Measurements from ENCODE around the gene WFIKKN2.

DNA sequence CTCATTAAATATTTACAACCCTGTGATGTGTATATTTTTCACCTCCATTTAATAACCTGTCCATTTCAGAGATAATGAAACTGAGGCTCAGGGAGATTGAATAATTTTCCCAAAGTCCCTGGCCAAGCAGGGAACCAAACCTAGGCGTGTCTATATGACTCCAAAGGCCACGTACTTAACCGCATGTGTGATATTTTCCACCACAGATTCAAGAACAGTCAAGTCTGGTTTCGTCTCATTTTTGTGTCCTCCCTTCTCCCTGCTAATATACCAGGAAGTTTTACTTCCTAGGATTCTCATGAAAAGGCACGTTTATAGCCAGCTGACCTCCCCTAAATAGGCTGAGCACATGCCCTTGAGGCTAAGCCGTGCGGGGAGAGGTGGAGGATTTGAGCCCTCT lies 15.3 kb downstream of the WFIKKN2 start:
- no peak for TF ChIP-seq EZH2 (IDR thresholded peaks at IDR 0.05; ENCODE audit: low read length, missing control alignments)
- TF ChIP-seq, protein P1, sequence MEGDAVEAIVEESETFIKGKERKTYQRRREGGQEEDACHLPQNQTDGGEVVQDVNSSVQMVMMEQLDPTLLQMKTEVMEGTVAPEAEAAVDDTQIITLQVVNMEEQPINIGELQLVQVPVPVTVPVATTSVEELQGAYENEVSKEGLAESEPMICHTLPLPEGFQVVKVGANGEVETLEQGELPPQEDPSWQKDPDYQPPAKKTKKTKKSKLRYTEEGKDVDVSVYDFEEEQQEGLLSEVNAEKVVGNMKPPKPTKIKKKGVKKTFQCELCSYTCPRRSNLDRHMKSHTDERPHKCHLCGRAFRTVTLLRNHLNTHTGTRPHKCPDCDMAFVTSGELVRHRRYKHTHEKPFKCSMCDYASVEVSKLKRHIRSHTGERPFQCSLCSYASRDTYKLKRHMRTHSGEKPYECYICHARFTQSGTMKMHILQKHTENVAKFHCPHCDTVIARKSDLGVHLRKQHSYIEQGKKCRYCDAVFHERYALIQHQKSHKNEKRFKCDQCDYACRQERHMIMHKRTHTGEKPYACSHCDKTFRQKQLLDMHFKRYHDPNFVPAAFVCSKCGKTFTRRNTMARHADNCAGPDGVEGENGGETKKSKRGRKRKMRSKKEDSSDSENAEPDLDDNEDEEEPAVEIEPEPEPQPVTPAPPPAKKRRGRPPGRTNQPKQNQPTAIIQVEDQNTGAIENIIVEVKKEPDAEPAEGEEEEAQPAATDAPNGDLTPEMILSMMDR (conservative IDR thresholded peaks at IDR 0.05 in 1 of 2, IDR thresholded peaks at IDR 0.05 in 1 of 2; ENCODE audit: low read depth in 1 of 2, low read length in 2 of 2): no peak
